GM12892 (cell line): ENCODE measurements around the gene IFNA1.

Experiments used
- POLR2A ChIP-seq: IDR thresholded peaks from 2 replicates; pipeline ENCODE4 v1.6.1; 2011; ENCODE audit warnings: low read depth, low read length, control low read depth
- POLR2AphosphoS5 ChIP-seq: IDR thresholded peaks from 2 replicates; pipeline ENCODE4 v1.6.1; 2011; ENCODE audit warnings: low read depth, low read length, control low read depth
- TAF1 ChIP-seq: IDR thresholded peaks from 2 replicates; pipeline ENCODE4 v1.6.1; 2011; ENCODE audit warnings: low read depth, mild to moderate bottlenecking, control low read depth, low read length, borderline replicate concordance

- TF ChIP-seq POLR2AphosphoS5, result no peak
- TF ChIP-seq POLR2A, result no peak
- no peak for TF ChIP-seq TAF1
Observed at GRCh38 chr9:21450733-21451394, 10.6 kb downstream of the IFNA1 start.
